Measurements from ENCODE around the gene CPNE4.

CPNE4 gene

GRCh38 chr3:132004571-132004970 lies 30.2 kb downstream of the CPNE4 start:
- TF ChIP-seq CTCF (IDR thresholded peaks at IDR 0.05; ENCODE audit: insufficient read depth, missing control alignments), result no peak
- DNase-seq (ENCODE audit: insufficient read length, low spot score) (no peak), FAIRE-seq (no peak)

GRCh38 chr3:132003685-132004084 lies 31.1 kb downstream of the CPNE4 start:
- no peak for TF ChIP-seq CTCF (IDR thresholded peaks at IDR 0.05; ENCODE audit: insufficient read depth, missing control alignments)
- FAIRE-seq (no peak), DNase-seq (ENCODE audit: insufficient read length, low spot score) (no peak)

- FAIRE-seq, result no peak
- no peak for TF ChIP-seq CTCF (IDR thresholded peaks at IDR 0.05; ENCODE audit: insufficient read depth, missing control alignments)
- no peak for DNase-seq (ENCODE audit: insufficient read length, low spot score)
These were observed 32.8 kb downstream of the CPNE4 start for GRCh38 chr3:132001999-132002398.

- no peak for FAIRE-seq
- no peak for TF ChIP-seq CTCF (IDR thresholded peaks at IDR 0.05; ENCODE audit: insufficient read depth, missing control alignments)
- DNase-seq (ENCODE audit: insufficient read length, low spot score), result no peak
These were observed 33.8 kb downstream of the CPNE4 start for GRCh38 chr3:132001036-132001435.

- no peak for TF ChIP-seq CTCF (IDR thresholded peaks at IDR 0.05; ENCODE audit: insufficient read depth, missing control alignments)
These were observed 36.8 kb downstream of the CPNE4 start for GRCh38 chr3:131998027-131998426.

GRCh38 chr3:131995891-131996290 lies 38.9 kb downstream of the CPNE4 start:
- FAIRE-seq (no peak), DNase-seq (ENCODE audit: insufficient read length, low spot score) (no peak)
- no peak for TF ChIP-seq CTCF (IDR thresholded peaks at IDR 0.05; ENCODE audit: insufficient read depth, missing control alignments)

More at GRCh38 chr3:131998027-131998426, 36.8 kb downstream of the CPNE4 start:
- DNase-seq (ENCODE audit: insufficient read length, low spot score) (no peak), FAIRE-seq (no peak)

- DNase-seq (ENCODE audit: insufficient read length, low spot score), result no peak
- no peak for TF ChIP-seq CTCF (IDR thresholded peaks at IDR 0.05; ENCODE audit: insufficient read depth, missing control alignments)
- FAIRE-seq, result no peak
These were observed 45.5 kb downstream of the CPNE4 start for GRCh38 chr3:131989318-131989717.

All from D721Med (cell line).